ENCODE results near the gene SLC39A8.

GRCh38 chr4:102315532-102315931 lies 29.8 kb downstream of the SLC39A8 start:
- no peak for TF ChIP-seq RARB (CRISPR knock-in tag; IDR thresholded peaks at IDR 0.05)
- no peak for TF ChIP-seq CSRNP3 (CRISPR knock-in tag; IDR thresholded peaks at IDR 0.05)
